Astrocyte of the cerebellum (primary cell): ENCODE results near the gene FAM163B.

Experiments used
- DNase-seq: peaks from one replicate; pipeline ENCODE4 v3.0.0-alpha.2; 2011; ENCODE audit warnings: low read depth
- H3K4me3 ChIP-seq: 2 replicates; pipeline ENCODE4 v1.5.1; 2011; ENCODE audit warnings: mild to moderate bottlenecking, low read depth, low read length, moderate library complexity
- CTCF ChIP-seq: IDR thresholded peaks from 2 replicates; pipeline ENCODE4 v1.5.1; 2012; ENCODE audit warnings: low read length, low read depth, moderate library complexity, mild to moderate bottlenecking; ENCODE audit errors: missing control alignments
- in situ Hi-C: cut with HindIII; loops from 2 replicates; pipeline ENCODE4 v1.10.0; 2017; ENCODE audit warnings: low sequenced_read_pairs

The FAM163B gene

GRCh38 chr9:133597316-133597957 lies 11.8 kb downstream of the FAM163B start:
- DNase-seq, result no peak
- TF ChIP-seq CTCF, result no peak
- H3K4me3 ChIP-seq, result no peak overlapping the region
- in situ Hi-C loops, result loop anchor here (5.0 kb wide), 1 partner anchor 75 kb away; no protein-coding TSS in a partner anchor

- no peak for DNase-seq
- in situ Hi-C loops, result loop anchor here (5.0 kb wide), 1 partner anchor 76 kb away; no protein-coding TSS in a partner anchor
- TF ChIP-seq CTCF, result no peak
- no peak overlapping the region for H3K4me3 ChIP-seq
These were observed 13.3 kb downstream of the FAM163B start for GRCh38 chr9:133595910-133596309.

- in situ Hi-C loops, result no loop called here
- no peak for DNase-seq
- TF ChIP-seq CTCF, result no peak
- no peak overlapping the region for H3K4me3 ChIP-seq
These were observed 14.9 kb downstream of the FAM163B start for GRCh38 chr9:133594310-133594709.

- TF ChIP-seq CTCF, result no peak
- DNase-seq, result no peak
- in situ Hi-C loops, result no loop called here
- H3K4me3 ChIP-seq, result no peak overlapping the region
These were observed 15.5 kb downstream of the FAM163B start for GRCh38 chr9:133593587-133594253.

- peak; percentile 7 for TF ChIP-seq CTCF
- no peak overlapping the region for H3K4me3 ChIP-seq
- DNase-seq, result no peak
- in situ Hi-C loops, result no loop called here
These were observed 16.3 kb downstream of the FAM163B start for GRCh38 chr9:133592731-133593409.

- in situ Hi-C loops, result no loop called here
- DNase-seq, result no peak
- no peak for TF ChIP-seq CTCF
- no peak overlapping the region for H3K4me3 ChIP-seq
These were observed 17.2 kb downstream of the FAM163B start for GRCh38 chr9:133591985-133592384.
